Endothelial cell of umbilical vein (primary cell): ENCODE data around the gene PPP2R5D. TPM values are rescaled to one million over a fixed set of nuclear protein-coding genes. Genes with fewer than 3 reads are reported as not detected.

Experiments used
- BruUV-seq: library from RNA; stranded (reverse); fragments of 400-500 nt; replicated peaks from 2 replicates; lab custom pipeline; 2021; lab: Mats Ljungman, UMichigan
- CTCF ChIA-PET: fragments of 300-600, 350-600 bp; sonication (Branson Sonifier 250); formaldehyde crosslinking; loops from one replicate; lab custom pipeline; 2021; ENCODE audit warnings: antibody characterized with exemption, inconsistent platforms; lab: Charles Lee
- POLR2A ChIA-PET: fragments of 300-600, 350-600 bp; sonication (Branson Sonifier 250); formaldehyde crosslinking; loops from one replicate; lab custom pipeline; 2021; ENCODE audit warnings: antibody characterized with exemption, inconsistent platforms; lab: Charles Lee
- DNase-seq: peaks from one replicate; pipeline ENCODE4 v3.0.0-alpha.2; 2011; ENCODE audit warnings: low read depth, low spot score
- FAIRE-seq: peaks from 2 replicates; lab custom pipeline; 2011; peaks lifted over from hg19 to GRCh38; lab: Jason Lieb, UNC
- H2AFZ ChIP-seq: 2 replicates; pipeline ENCODE4 v1.6.0; 2012; ENCODE audit warnings: low read depth, low read length, control low read depth, inconsistent platforms
- H3K27ac ChIP-seq: 2 replicates; pipeline ENCODE4 v1.5.1; 2011; ENCODE audit warnings: low read depth, mild to moderate bottlenecking, control low read depth, low read length, moderate library complexity; ENCODE audit not compliant: insufficient read depth
- H3K27me3 ChIP-seq, 2 experiments: 2 replicates each; pipeline versions ENCODE4 v1.6.0 to v1.6.1; 2011; ENCODE audit warnings: low read length in 2 of 2, mixed read lengths in 1 of 2; ENCODE audit not compliant: control insufficient read depth in 2 of 2, insufficient read depth in 2 of 2
- H3K36me3 ChIP-seq, 2 experiments: 2 replicates in 1 of 2; 3 replicates in 1 of 2; pipeline ENCODE4 v1.5.1; 2011; ENCODE audit warnings: low read length in 2 of 2, mild to moderate bottlenecking in 1 of 2, moderate library complexity in 1 of 2; ENCODE audit not compliant: control insufficient read depth in 2 of 2, insufficient read depth in 2 of 2; ENCODE audit errors: extremely low read depth in 1 of 2
- H3K4me1 ChIP-seq: 3 replicates; pipeline ENCODE4 v1.5.1; 2011; ENCODE audit warnings: mild to moderate bottlenecking, low read length; ENCODE audit not compliant: control insufficient read depth, insufficient read depth; ENCODE audit errors: extremely low read depth
- H3K4me2 ChIP-seq: 2 replicates; pipeline ENCODE4 v1.6.1; 2011; ENCODE audit warnings: low read length, control low read depth, mixed read lengths; ENCODE audit not compliant: insufficient read depth
- H3K4me3 ChIP-seq, 3 experiments: fragments of 200-600 bp in 1 of 3; sonication (generic), shearing (Covaris generic) in 1 of 3; replicated peaks in 1 of 3; 2 replicates each; pipeline ENCODE4 v1.5.1; 2011 to 2016; ENCODE audit warnings: control low read depth in 3 of 3, low read length in 3 of 3, mild to moderate bottlenecking in 2 of 3, inconsistent platforms in 1 of 3, low read depth in 1 of 3, moderate library complexity in 1 of 3; ENCODE audit not compliant: insufficient read depth in 1 of 3
- H3K79me2 ChIP-seq: 2 replicates; pipeline ENCODE4 v1.6.0; 2012; ENCODE audit warnings: low read length, inconsistent platforms; ENCODE audit not compliant: control insufficient read depth, insufficient read depth
- H3K9ac ChIP-seq: replicated peaks from 2 replicates; pipeline ENCODE3; 2011; ENCODE audit warnings: low read length, control low read depth; ENCODE audit not compliant: insufficient read depth; ENCODE audit errors: extremely low read depth
- H3K9me1 ChIP-seq: replicated peaks from 3 replicates; pipeline ENCODE4 v1.6.0; 2011; ENCODE audit warnings: mild to moderate bottlenecking, low read length; ENCODE audit not compliant: control insufficient read depth, insufficient read depth; ENCODE audit errors: extremely low read depth
- H3K9me3 ChIP-seq: replicated peaks from 2 replicates; pipeline ENCODE4 v1.5.1; 2012; ENCODE audit warnings: low read length, inconsistent platforms; ENCODE audit not compliant: control insufficient read depth, insufficient read depth
- H4K20me1 ChIP-seq: replicated peaks from 2 replicates; pipeline ENCODE3; 2011; ENCODE audit warnings: mild to moderate bottlenecking, low read length; ENCODE audit not compliant: control insufficient read depth, insufficient read depth; ENCODE audit errors: extremely low read depth
- CTCF ChIP-seq, 2 donors: IDR thresholded peaks; 1 replicate in 1 of 2; 2 replicates in 1 of 2; pipeline ENCODE4 v1.5.1; 2011; ENCODE audit warnings: low read length in 2 of 2, mild to moderate bottlenecking in 2 of 2, moderate library complexity in 2 of 2, control low read depth in 1 of 2, inconsistent platforms in 1 of 2, low read depth in 1 of 2; ENCODE audit not compliant: insufficient read depth in 1 of 2; ENCODE audit errors: extremely low read depth in 1 of 2
- EZH2 ChIP-seq: IDR thresholded peaks from 2 replicates; pipeline ENCODE4 v1.6.1; 2012; ENCODE audit warnings: borderline replicate concordance, low read depth, mild to moderate bottlenecking, moderate library complexity, low read length, inconsistent platforms; ENCODE audit not compliant: severe bottlenecking
- FOS ChIP-seq: IDR thresholded peaks from 2 replicates; pipeline ENCODE4 v1.6.1; 2011; ENCODE audit warnings: mild to moderate bottlenecking, low read length, moderate library complexity, borderline replicate concordance; ENCODE audit not compliant: insufficient read depth
- GATA2 ChIP-seq: IDR thresholded peaks from 2 replicates; pipeline ENCODE4 v1.7.0; 2011; ENCODE audit warnings: low read depth, mild to moderate bottlenecking, moderate library complexity, mixed read lengths, low read length; ENCODE audit not compliant: insufficient read length, insufficient read depth
- JUN ChIP-seq: IDR thresholded peaks from 2 replicates; pipeline ENCODE4 v1.6.1; 2011; ENCODE audit warnings: borderline replicate concordance, low read depth; ENCODE audit not compliant: insufficient read length, insufficient read depth
- MAX ChIP-seq: IDR thresholded peaks from 2 replicates; pipeline ENCODE4 v1.6.1; 2011; ENCODE audit not compliant: insufficient read depth, insufficient read length
- MYC ChIP-seq: IDR thresholded peaks from one replicate; pipeline ENCODE4 v1.6.1; 2011; ENCODE audit warnings: mild to moderate bottlenecking, low read depth, low read length
- POLR2A ChIP-seq: IDR thresholded peaks from 2 replicates; pipeline ENCODE4 v1.6.1; 2012; ENCODE audit warnings: low read depth, mild to moderate bottlenecking, control low read depth, low read length
- POLR2AphosphoS5 ChIP-seq: IDR thresholded peaks from 2 replicates; pipeline ENCODE4 v1.6.1; 2012; ENCODE audit warnings: low read depth, mild to moderate bottlenecking, control low read depth, low read length, moderate library complexity; ENCODE audit not compliant: insufficient read depth
- dilution Hi-C: fragments of 300-500 bp; cut with MboI; formaldehyde crosslinking; loops from one replicate; pipeline ENCODE4 v1.15.0; 2019; ENCODE audit warnings: low sequenced_read_pairs; ENCODE audit not compliant: extremely low pct_ligation_motif_present
- intact Hi-C: fragments of 100-400 bp; cut with micrococcal nuclease; formaldehyde crosslinking; loops from one replicate; pipeline ENCODE4 v1.10.0; 2022
- polyA plus RNA-seq, 4 experiments: library from polyadenylated mRNA; depleted of rRNA in 3 of 4; stranded (reverse) in 3 of 4; unstranded in 1 of 4; fragments of >200 nt; gene quantifications; 2 replicates each; pipeline versions ENCODE4 v1.2.1 to v1.2.3, GENCODE V29; 2011 to 2012; ENCODE audit warnings: missing spikeins in 1 of 4
- total RNA-seq: library from RNA; stranded (reverse); gene quantifications from 2 replicates; pipeline ENCODE4 v1.2.3, GENCODE V29; 2021

PPP2R5D gene
- total and polyA plus RNA-seq, 2 donors (not counting 3 experiments of a cell fraction or from before 2014, with no cell fraction given): 45.5 to 60.2 TPM

- Histone ChIP-seq H3K9me1 (no peaks in the 10 kb centered on the region), H2AFZ (no peak overlapping the region), H3K4me1 (peaks cover 20% of the 10 kb centered on the region), H3K4me3 (no peak overlapping the region), H3K9me3 (no peaks in the 10 kb centered on the region), H3K4me2 (no peak overlapping the region), H3K9ac (no peak overlapping the region), H3K27me3 (no peaks in the 10 kb centered on the region), H3K36me3 (peaks cover 0 to 10% of the 10 kb centered on the region in 2 experiments), H3K79me2 (peaks cover 15% of the 10 kb centered on the region), H4K20me1 (peaks cover 3% of the 10 kb centered on the region), H3K27ac (no peak overlapping the region)
- TF ChIP-seq CTCF (IDR thresholded peaks at IDR 0.05; ENCODE audit: extremely low read depth in 1 of 2, insufficient read depth in 1 of 2, low read depth in 1 of 2, low read length in 2 of 2) (no peak), EZH2 (no peak), GATA2 (no peak), JUN (no peak), POLR2AphosphoS5 (no peak), MAX (no peak), MYC (no peak), POLR2A (no peak), FOS (no peak)
- dilution Hi-C loops: no loop called here
- FAIRE-seq (no peak), DNase-seq (no peak)
- no TSS peak for BruUV-seq
- CTCF ChIA-PET: interaction anchor here (1.0 to 1.1 kb wide), 3 partner anchors 9 to 26 kb away, joined by 3 to 4 read pairs (median 3); partner anchors contain the start of genes KLHDC3 and MEA1
- POLR2A ChIA-PET: interaction anchor here (0.5 kb wide), 1 partner anchor 12 kb away, joined by 5 read pairs; no protein-coding TSS in a partner anchor
- intact Hi-C loops: no loop called here
These were observed 3.4 kb downstream of the PPP2R5D start for GRCh38 chr6:42987533-42988451.
